Uterus (tissue), 4 donors: ENCODE measurements around the gene CFAP77. TPM values are rescaled to one million over a fixed set of nuclear protein-coding genes. Genes with fewer than 3 reads are reported as not detected.

Experiments used
- DNase-seq, 2 donors: peaks; one replicate each; pipeline ENCODE4 v3.0.0-alpha.2; 2019 to 2020
- H3K27ac ChIP-seq, 2 donors: fragments of 200-600 bp; sonication (generic); 1 replicate in 1 of 2; 2 replicates in 1 of 2; pipeline ENCODE4 v1.5.1; 2016 to 2018
- H3K27me3 ChIP-seq, 2 donors: fragments of 200-600 bp; sonication (generic); one replicate each; pipeline ENCODE4 v1.5.1; 2018 to 2019; ENCODE audit warnings: control low read depth in 1 of 2
- H3K36me3 ChIP-seq, 2 donors: fragments of 200-600 bp; sonication (generic); one replicate each; pipeline ENCODE4 v1.5.1; 2019; ENCODE audit warnings: control low read depth in 1 of 2
- H3K4me1 ChIP-seq, 2 donors: fragments of 200-600 bp; sonication (generic); one replicate each; pipeline ENCODE4 v1.5.1; 2018 to 2019; ENCODE audit warnings: control low read depth in 1 of 2
- H3K4me3 ChIP-seq, 2 donors: fragments of 200-600 bp; sonication (generic); 1 replicate in 1 of 2; 2 replicates in 1 of 2; pipeline ENCODE4 v1.5.1; 2018 to 2019; ENCODE audit warnings: mild to moderate bottlenecking in 1 of 2
- H3K9me3 ChIP-seq, 2 donors: fragments of 200-600 bp; sonication (generic); one replicate each; pipeline ENCODE4 v1.5.1; 2019; ENCODE audit warnings: control low read depth in 1 of 2
- POLR2A ChIP-seq, 2 donors: fragments of 450-650 bp; IDR thresholded peaks; one replicate each; pipeline ENCODE4 v1.6.1; 2016; ENCODE audit warnings: antibody characterized with exemption in 2 of 2, mild to moderate bottlenecking in 1 of 2, moderate library complexity in 1 of 2
- intact Hi-C: fragments of 100-400 bp; cut with DNase I; formaldehyde crosslinking; loops from one replicate; pipeline ENCODE4 v1.15.1; 2023; ENCODE audit warnings: low total_unique reads
- total RNA-seq, 4 donors: library from RNA; depleted of rRNA in 3 of 4; stranded (reverse); fragments of >200 nt in 3 of 4; gene quantifications; one replicate each; pipeline versions ENCODE4 v1.1.0 to v1.2.4, GENCODE V29; 2014 to 2023
- TF ChIP-seq, protein P1 (sequence below), 4 experiments: fragments of 200-600 bp in 2 of 4; fragments of 450-650 bp in 2 of 4; sonication (generic) in 2 of 4; IDR thresholded peaks; one replicate each; pipeline ENCODE4 v1.5.1; 2016 to 2019; ENCODE audit warnings: antibody characterized with exemption in 4 of 4, mild to moderate bottlenecking in 2 of 4, moderate library complexity in 1 of 4
- donor health status: DM: yes; HTN: yes; CAD: no.

Gene CFAP77
- total RNA-seq, 4 donors from 2014 or later = 1.4 TPM; not detected in 3

DNA sequence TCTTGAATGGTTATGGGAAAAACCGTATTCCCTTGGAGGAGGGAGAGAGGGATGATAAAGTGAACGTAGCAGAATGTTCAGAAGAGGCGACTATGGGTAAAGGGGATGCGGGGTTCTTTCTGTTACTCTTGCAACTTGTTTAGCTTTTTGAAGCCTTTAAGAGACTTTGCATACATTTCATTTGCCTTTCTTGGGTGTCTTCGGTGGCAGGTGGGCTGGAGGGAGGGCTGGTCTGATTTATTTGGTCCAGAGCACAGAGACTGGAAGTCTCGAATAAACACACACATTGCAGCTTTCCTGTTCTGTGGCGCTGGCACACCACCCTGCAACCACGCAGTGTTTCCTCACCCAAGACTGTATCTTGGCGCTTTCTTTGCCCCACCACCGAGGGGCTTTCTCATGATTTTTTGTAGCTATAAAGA, 26.5 kb upstream of the CFAP77 start:
- Histone ChIP-seq H3K4me1 (no peaks in the 10 kb centered on the region), H3K36me3 (no peaks in the 10 kb centered on the region), H3K27ac (no peak overlapping the region), H3K4me3 (no peak overlapping the region), H3K27me3 (no peaks in the 10 kb centered on the region), H3K9me3 (no peaks in the 10 kb centered on the region)
- intact Hi-C loops = no loop called here
- TF ChIP-seq POLR2A (IDR thresholded peaks at IDR 0.05) = no peak
- TF ChIP-seq, protein P1, sequence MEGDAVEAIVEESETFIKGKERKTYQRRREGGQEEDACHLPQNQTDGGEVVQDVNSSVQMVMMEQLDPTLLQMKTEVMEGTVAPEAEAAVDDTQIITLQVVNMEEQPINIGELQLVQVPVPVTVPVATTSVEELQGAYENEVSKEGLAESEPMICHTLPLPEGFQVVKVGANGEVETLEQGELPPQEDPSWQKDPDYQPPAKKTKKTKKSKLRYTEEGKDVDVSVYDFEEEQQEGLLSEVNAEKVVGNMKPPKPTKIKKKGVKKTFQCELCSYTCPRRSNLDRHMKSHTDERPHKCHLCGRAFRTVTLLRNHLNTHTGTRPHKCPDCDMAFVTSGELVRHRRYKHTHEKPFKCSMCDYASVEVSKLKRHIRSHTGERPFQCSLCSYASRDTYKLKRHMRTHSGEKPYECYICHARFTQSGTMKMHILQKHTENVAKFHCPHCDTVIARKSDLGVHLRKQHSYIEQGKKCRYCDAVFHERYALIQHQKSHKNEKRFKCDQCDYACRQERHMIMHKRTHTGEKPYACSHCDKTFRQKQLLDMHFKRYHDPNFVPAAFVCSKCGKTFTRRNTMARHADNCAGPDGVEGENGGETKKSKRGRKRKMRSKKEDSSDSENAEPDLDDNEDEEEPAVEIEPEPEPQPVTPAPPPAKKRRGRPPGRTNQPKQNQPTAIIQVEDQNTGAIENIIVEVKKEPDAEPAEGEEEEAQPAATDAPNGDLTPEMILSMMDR (IDR thresholded peaks at IDR 0.05) = no peak
- no peak for DNase-seq

DNA sequence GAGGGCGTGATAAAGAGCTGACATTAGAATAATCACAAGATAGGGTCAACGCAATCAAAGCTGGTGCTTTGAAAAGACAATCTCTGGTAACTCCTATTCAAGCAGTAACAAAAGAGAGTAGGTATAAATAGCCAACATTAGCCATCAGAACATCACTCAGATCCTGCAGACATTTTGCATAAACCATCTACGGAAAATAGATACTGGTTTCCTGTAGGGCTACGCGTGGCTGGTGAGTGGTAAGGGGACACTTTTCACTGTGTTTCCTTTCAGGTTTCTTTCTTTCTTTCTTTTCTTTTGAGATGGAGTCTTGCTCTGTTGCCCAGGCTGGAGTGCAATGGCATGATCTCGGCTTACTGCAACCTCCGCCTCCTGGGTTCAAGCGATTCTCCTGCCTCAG, 25.6 kb upstream of the CFAP77 start:
- TF ChIP-seq, protein P1 (IDR thresholded peaks at IDR 0.05) = no peak
- TF ChIP-seq POLR2A (IDR thresholded peaks at IDR 0.05) = no peak
- DNase-seq = no peak
- H3K9me3 ChIP-seq = no peaks in the 10 kb centered on the region
- H3K4me1 ChIP-seq = no peaks in the 10 kb centered on the region
- H3K27ac ChIP-seq = no peak overlapping the region
- H3K36me3 ChIP-seq = no peaks in the 10 kb centered on the region
- H3K27me3 ChIP-seq = no peaks in the 10 kb centered on the region
- H3K4me3 ChIP-seq = no peak overlapping the region
- intact Hi-C loops = no loop called here

DNA sequence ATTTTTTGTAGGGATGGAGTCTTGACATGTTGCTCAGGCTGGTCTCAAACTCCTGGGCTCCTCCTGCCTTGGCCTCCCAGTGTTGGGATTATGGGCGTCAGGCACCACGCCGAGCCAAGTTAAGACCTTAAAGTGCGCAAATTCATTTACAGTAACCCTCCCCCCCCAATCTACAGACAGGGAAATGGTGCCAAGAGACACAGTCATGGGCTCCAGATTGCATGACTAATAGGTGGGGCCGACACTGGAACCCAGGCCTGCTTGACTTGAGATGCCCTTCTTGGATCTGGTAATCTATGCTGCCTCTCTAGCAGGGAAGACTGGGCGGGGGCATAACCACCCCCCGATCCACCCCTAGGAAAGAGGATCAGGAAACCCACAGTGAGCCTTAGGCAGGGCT, 22.9 kb upstream of the CFAP77 start:
- DNase-seq = no peak
- Histone ChIP-seq H3K4me1 (no peaks in the 10 kb centered on the region), H3K36me3 (no peaks in the 10 kb centered on the region), H3K27me3 (no peaks in the 10 kb centered on the region), H3K9me3 (no peaks in the 10 kb centered on the region), H3K4me3 (no peak overlapping the region), H3K27ac (no peak overlapping the region)
- intact Hi-C loops = no loop called here
- TF ChIP-seq, protein P1 (IDR thresholded peaks at IDR 0.05) = no peak
- no peak for TF ChIP-seq POLR2A (IDR thresholded peaks at IDR 0.05)

DNA sequence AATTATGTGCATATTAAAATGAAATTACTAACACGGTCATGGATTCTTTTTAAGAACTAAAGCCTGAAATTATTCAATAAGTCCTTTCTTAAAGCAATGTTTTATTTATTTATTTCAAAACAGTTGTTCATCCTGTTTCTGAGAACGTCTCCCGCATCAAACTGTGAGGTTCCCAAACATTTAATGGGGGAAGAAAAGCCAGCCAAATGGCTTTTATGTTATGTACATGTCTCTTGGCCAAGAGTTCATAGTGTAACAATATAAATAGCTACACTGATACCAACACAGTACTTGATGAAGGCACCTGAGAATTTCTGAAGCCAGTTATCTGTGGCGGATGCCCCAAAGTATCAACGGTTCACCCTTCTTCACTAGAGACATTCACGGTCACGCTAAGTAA, 19.0 kb upstream of the CFAP77 start:
- no peak for DNase-seq
- no peak overlapping the region for H3K27ac ChIP-seq
- no peak overlapping the region for H3K4me3 ChIP-seq
- intact Hi-C loops = no loop called here
- no peaks in the 10 kb centered on the region for H3K36me3 ChIP-seq
- no peaks in the 10 kb centered on the region for H3K9me3 ChIP-seq
- TF ChIP-seq, protein P1 (IDR thresholded peaks at IDR 0.05) = no peak
- no peak for TF ChIP-seq POLR2A (IDR thresholded peaks at IDR 0.05)
- H3K27me3 ChIP-seq = no peaks in the 10 kb centered on the region
- H3K4me1 ChIP-seq = no peaks in the 10 kb centered on the region

DNA sequence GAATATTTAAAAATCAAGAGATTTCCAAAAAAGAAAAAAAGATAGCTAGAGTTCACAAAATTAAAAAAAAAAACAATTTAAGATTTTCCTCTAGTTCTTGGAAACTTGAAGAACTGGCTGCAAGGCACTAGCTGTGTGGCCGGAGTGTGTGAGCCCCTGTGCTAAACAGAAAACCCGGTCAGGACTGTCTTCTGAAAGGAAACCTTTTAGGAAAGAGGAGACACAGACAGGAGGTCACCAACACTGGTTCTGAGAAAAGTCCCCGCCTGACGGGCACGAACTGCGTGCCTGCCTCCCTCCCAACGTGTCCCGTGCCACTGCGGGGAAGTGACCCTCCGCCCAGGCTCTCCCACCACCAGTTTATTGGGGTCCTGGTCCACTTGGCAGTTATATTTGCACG, 18.6 kb upstream of the CFAP77 start:
- no peak overlapping the region for H3K27ac ChIP-seq
- H3K27me3 ChIP-seq = no peaks in the 10 kb centered on the region
- DNase-seq = no peak
- no peak for TF ChIP-seq POLR2A (IDR thresholded peaks at IDR 0.05)
- H3K9me3 ChIP-seq = no peaks in the 10 kb centered on the region
- intact Hi-C loops = no loop called here
- H3K4me1 ChIP-seq = no peaks in the 10 kb centered on the region
- no peaks in the 10 kb centered on the region for H3K36me3 ChIP-seq
- no peak overlapping the region for H3K4me3 ChIP-seq

DNA sequence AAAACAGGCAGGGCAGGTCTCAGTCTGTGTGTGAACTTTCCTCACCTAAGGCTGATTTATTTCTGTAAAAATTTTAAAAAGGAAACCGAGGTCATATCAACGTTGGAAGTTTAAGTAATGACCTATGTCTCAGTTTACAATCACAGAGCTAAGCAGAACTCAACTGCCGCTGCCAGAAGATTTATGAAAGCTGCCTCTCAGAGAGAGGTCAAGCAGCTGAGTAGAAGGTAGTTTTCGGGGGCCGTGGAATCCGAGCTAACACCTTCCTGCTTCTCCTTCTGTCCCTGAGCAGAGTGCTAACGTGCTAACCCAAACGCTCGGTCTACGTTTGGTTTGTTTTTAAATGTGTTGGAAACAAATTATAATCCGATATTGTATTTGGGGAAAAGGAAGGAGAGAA, 14.5 kb upstream of the CFAP77 start:
- no peaks in the 10 kb centered on the region for H3K27me3 ChIP-seq
- H3K9me3 ChIP-seq = no peaks in the 10 kb centered on the region
- no peaks in the 10 kb centered on the region for H3K4me1 ChIP-seq
- TF ChIP-seq, protein P1 (IDR thresholded peaks at IDR 0.05) = no peak
- no peak for TF ChIP-seq POLR2A (IDR thresholded peaks at IDR 0.05)
- H3K27ac ChIP-seq = no peak overlapping the region
- no peaks in the 10 kb centered on the region for H3K36me3 ChIP-seq
- no peak overlapping the region for H3K4me3 ChIP-seq
- no peak for DNase-seq
- intact Hi-C loops = no loop called here
